Measurements from ENCODE around the gene ALK. TPM values are rescaled to one million over a fixed set of nuclear protein-coding genes. Genes with fewer than 3 reads are reported as not detected.
A peak's percentile ranks its signal among the peaks of the same experiment; 100 is the strongest.
"Not testable (repeated sequence)": the region's sequence is repeated elsewhere in the genome, so short reads cannot be mapped to it uniquely, and the experiment has no call there.

ALK gene
- total RNA-seq, 1 experiment from 2014 or later, result 0.26 TPM

DNA sequence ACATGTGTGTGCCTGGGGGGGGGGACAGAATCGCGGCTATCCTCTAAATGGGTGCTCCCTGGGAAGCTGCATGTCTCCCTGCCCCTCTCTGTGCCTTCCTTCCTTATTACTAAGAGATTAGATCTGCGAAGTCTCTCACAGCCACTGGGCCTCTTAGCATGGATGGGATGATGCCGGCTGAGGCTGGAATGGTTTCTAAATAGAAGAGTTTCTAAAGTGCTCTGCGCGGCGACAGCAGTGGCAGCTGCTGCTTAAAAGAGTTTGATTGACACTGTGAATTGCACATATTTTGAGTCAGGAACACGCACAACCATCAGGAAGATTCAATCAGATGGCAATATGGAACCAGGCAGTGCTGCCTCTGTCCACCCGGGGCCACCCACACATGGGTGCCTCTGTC lies 642.4 kb downstream of the ALK start:
- DNase-seq (ENCODE audit: low spot score), result no peak

DNA sequence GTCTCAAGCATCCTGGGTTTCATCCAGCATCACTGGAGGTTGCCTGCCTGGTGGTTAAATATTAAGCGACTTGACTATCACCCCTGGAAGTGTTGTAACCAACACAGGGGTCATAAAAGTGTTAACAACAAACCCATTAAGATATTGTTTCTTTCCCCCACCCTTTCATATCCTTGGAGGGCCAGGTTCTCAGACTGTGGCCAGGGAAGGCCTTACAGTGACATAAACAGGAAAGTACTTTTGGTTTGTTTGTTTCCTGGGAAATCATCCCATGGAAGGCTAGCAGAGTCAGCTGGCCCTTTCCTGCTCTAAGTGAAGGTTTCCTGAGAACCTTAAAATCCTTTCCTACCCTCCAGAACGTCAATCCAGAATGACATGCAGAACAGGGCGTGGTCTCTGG lies 645.2 kb downstream of the ALK start:
- no peak for DNase-seq (ENCODE audit: low spot score)

DNA sequence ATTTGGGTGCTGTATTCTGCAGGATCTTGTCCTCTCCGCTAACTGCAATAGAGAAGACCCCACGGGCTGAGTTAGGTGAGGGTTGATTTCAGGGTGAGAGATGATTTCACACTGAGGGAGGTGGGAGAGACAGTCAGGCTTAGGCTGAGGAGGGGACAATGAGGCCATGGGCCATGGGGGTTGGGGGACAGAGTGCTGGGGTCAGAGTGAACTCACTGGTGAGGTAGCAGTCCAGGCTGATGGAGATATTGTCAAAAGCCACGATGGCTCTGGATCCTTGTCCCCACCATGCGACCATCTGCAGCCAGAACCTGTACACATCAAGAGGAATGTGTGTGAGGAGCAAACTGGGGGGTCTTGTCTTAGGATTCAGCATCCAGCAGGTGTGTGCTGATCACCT lies 646.2 kb downstream of the ALK start:
- DNase-seq (ENCODE audit: low spot score), result no peak

DNA sequence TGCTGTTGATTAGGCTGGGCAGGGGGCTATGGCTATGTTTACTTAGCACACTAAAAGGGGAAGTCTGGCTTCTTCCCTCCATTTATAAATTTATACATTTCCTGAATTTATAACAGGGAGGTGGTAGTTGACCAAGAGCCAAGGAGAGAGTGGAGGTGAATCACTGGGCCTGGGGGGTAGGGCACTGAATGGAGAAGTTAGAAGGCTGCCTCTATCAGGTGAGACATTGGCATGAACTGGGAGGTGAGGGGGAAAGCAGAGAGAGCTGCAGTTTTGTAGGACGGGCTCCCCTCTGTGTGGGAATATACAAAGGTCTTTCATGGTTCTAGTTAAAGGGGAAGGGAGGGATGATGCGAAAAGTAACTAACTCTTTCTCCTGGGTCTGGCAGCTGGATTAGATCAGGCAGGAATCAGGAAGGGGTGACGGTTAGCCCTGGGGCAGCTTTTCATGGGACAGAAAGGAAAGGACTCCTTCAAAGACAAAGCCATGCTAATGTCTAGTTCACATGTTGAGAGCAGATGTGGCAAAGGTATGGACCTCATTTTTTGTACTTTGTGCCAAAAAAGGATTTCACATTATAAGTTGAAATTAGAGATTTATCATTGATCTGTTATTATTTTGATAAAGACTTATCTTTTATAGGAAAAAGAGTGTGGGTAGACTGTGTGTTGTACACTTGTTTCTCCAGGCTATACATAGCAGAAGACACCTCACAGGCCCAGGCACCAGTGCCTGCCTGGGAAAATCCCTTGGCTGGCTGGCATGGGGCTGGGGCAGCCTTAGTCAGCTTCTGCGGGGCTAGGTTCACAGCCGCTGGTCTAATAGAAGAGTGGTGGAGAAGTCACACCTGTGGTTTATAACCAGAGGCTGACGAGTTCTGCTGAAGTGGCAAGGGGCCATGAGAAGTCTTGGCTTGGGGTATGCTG lies 647.4 kb downstream of the ALK start:
- DNase-seq (ENCODE audit: low spot score), result no peak

DNA sequence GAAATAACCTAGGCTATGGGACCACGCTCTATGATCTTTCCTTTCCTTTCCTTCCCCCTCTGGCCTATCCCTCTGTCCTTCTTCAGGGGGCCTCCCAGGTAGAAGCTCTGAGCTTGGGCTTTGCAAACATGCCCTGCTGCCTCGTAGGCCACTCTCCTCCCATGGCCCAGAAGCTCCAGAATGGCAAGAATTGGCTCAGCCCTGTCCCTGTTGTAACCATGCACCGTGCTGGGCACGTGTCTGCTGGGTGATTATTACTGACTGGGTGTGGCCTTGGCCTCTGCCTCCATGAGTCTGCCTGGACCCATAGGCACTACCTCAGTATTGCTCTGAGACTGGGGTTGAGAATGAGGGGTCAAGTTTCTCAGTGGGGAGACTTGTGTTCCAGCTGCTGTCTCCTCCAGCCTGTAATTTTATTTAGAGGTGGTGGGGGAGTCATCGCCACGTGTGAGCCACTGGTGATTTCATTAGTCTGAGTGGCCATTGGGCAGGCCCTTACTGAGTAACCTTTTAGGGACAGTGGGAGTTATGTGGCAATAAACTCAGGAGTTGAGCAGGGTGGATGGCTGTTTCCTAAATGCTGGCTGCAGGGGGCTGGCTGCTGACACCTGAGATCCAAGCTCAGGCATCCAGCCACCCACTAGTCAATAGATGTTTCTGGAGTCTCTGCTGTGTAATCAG lies 648.2 kb downstream of the ALK start:
- no peak for DNase-seq (ENCODE audit: low spot score)

DNA sequence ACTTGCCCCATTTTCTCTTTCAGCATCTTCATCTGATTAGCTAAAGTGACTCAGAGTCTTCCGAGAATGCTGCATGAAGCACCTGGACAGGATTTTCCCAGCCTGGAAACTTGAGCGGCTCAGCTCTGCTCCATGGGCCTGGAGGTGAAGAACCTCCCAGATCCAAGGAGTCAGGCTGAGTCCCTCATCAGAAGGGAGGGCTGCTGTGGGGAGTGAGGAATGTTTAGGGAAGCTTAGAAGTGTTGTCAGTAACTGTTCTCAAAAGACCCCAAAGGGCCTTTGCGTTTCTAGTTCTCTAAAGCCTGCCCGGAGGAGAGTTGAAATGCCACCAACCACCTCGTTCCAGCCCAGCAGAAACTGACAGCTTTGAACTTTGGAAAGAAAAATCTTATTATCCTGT lies 649.1 kb downstream of the ALK start:
- no peak for DNase-seq (ENCODE audit: low spot score)

DNA sequence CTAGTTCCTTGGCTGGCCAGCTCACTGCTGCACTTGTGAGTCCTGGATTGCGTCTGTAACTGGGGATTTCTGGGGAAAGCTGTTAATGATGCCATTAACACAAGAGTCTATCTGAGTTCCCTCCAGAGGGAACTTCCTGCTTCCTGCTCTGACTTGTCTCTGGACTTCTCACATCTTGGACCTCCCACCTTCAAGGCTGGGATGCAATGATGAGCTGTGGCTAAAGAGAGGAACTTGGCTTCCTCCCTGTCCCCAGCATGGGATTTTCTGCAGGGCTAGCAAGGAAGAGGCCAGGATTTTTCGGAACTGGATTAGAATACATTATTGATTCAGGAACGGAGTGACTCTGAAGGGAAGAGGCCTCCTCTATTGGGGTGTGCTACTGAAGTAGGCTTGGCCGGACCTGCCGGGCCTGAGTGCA lies 650.7 kb downstream of the ALK start:
- no peak for DNase-seq (ENCODE audit: low spot score)

DNA sequence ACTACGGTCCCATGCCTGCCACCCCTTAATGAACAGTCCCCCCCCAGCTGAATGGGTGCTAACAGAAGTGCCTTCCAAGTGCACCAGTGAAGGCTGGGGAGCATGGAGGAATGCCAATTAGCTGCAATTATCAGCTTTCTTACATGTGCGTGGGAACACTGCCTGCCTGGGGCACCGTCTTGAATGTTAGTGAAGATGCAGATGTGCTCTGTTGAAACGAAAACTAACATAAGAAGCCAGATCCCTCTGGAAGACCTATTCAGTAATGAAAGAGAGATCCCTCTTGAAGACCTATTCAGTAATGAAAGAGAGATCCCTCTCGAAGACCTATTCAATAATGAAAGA lies 651.6 kb downstream of the ALK start:
- DNase-seq (ENCODE audit: low spot score), result no peak

DNA sequence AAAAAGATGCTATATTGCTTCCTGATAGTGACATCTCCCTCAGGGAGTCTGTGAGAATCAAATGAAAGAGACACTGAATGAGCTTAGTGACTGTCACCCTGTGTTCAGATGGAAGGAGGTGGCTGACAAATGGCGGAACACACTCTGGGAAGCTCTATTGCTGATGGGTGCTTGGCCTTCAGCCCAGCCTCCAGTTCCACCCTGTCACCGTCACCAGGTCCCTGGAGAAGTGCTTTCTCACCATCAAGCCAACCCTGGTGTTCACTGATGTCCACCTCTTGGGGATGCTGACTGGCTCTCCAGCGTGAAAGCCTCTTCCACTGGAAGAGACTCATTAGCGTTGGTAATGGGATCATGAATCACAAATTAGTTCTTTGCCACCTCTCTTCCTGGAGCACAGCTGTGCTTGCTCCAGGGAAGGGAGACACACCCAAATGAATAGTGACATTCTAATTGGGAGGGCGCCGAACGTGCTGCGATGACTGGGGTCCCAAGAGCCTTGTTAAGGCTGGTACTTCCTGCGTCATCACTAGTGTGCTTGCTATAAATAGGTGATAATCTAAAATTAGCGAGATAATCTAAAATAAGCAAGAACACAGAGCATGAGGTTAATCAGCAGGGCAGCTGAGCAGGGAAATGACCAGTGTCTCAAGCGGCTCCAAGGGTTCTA lies 652.2 kb downstream of the ALK start:
- no peak for DNase-seq (ENCODE audit: low spot score)

DNA sequence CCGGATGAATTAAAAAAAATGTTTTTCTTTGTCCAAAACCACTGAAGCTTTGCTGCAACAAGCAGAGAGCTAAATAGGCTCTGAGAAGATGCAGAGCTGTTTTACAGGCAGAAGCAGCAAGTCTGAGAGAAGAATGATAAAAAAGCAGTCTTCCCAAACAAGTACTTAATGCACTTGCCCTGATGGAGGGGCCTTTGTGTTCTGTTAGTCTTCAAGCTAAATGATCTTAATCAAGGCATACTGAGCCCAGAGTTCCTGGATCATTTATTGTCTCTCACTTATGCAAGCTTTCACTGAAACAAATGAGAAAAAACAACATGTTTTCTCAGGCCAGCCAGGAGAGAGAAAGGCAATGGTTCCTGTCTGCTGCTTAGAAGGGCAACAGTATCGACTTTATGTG lies 653.7 kb downstream of the ALK start:
- DNase-seq (ENCODE audit: low spot score), result no peak

DNA sequence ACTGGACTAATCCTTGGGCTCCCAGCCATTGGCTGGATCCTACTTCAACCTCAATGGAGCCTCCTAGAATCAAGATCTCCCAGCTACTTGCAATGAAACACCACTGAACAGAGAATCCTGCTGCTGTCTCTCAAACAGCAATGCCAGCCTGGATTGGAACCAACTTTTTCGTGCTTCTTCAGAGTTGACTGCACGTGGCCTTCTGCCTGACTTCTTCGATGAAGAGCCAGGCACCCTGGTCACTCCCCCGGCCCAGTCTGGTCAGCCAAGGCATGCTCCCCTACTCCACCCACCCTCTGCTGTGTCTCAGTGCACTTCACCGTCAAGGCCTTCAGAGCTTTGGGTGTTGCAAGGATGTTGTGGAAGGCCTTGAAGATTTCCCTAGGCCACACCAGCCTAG lies 657.5 kb downstream of the ALK start:
- DNase-seq (ENCODE audit: low spot score), result no peak

DNA sequence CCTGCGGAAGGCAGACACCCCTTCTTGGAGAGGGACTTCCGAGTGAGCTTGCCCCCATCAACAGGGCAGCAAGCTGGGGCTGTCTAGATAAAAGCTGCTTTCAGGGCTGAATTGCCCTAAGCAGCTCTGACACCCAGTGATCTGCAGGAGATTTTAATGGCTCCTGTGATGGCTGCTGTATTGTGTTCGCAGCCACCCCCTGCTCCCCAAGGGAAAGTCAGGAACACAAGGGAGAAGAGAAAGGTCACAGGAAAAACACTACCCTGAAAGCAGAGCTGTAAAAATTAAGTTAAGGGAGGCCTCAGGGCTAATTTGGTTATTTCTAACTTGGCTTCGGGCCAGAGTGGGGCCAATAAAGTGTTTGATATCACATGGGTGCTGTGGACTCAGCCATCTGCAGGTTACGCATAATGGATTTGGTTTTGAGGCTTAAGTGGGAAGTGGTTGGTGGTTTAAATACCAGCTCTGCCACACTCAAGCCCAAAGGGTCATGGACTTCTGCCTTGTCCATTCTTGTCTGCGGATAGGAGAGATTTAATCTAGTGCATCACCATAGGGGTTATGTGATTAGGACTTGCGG lies 658.6 kb downstream of the ALK start:
- DNase-seq (ENCODE audit: low spot score), result no peak

DNA sequence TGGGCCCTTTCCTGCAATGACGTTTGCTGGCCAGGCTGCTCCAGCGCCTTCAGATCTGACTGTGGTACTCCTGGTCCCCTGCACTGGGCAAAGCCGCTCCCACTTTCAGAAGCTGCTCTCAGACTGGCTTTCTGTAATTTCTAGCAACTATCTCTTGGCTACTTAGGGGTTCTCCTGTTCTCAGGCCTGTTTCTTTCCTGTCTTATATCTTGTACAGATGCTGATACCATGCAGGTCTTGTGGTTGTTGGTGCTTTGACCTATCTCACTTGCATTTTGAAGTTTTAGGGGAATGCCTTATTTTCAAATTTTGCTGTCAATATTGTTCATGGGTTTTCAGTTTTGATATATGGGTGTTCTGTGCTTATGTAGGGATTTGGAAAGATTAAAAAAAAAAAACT lies 660.4 kb downstream of the ALK start:
- no peak for DNase-seq (ENCODE audit: low spot score)

DNA sequence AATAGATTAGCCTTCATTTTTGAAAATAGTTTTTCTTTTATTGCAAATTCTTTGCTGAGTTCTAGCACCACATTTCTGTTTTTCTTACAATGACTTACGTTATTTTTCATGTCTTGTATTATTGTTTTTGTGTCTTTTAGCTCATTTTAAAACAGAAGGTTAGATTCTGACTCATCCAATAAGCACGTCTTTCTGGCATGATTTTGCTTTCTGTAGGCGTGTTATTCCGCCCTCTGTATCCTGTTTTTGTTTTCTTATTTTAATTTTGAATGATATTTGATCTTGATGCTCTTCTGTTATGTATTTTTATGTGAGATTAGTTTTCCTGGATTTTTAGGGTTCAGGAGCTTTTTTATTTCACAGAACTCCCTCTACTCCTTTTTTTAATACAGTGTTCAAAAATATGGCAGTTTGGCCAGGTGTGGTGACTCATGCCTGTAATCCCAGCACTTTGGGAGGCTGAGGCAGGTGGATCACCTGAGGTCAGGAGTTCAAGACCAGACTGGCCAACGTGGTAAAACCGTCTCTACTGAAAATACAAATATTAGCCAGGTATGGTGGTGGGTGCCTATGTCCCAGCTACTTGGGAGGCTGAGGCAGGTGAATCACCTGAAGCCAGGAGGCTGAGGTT lies 661.1 kb downstream of the ALK start:
- peak; percentile 64 for DNase-seq (ENCODE audit: low spot score)

DNA sequence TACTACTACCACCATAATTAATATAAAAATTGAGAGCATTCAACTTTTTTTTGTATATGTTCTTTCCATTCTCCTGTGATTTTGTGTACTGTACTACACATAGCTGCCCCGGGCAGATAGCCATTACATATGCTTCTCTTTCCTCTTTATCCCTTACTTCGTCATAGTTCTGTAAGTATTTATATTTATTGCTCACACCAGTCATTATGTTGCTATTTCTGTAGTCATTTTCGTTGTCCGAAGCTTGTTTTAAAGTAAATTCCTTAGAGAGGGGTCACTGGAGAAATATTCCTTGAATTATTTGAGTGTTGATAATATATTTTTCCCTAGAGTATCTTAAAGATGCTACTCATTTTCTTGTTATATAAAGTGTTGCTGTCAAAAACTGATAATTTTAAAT lies 662.2 kb downstream of the ALK start:
- no peak for DNase-seq (ENCODE audit: low spot score)

DNA sequence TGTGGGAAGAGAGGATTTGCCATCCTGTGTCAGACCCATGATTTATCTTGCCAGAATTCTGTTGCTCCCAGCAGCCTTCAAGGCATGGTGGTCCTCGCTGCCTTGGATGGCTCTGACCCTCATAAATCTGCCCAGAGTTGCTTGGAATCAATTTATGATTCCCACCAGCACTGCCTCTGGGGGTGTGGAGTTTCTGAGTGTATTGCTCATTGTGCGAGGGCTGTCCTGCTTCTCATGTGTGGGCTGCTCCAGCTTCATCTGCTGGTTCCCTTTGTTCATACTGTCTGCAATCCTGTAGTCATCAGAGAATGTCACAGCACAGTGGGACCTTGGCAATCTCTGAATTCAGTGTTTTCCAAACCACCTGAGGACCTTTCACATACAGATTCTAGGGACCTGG lies 666.4 kb downstream of the ALK start:
- DNase-seq (ENCODE audit: low spot score), result no peak

DNA sequence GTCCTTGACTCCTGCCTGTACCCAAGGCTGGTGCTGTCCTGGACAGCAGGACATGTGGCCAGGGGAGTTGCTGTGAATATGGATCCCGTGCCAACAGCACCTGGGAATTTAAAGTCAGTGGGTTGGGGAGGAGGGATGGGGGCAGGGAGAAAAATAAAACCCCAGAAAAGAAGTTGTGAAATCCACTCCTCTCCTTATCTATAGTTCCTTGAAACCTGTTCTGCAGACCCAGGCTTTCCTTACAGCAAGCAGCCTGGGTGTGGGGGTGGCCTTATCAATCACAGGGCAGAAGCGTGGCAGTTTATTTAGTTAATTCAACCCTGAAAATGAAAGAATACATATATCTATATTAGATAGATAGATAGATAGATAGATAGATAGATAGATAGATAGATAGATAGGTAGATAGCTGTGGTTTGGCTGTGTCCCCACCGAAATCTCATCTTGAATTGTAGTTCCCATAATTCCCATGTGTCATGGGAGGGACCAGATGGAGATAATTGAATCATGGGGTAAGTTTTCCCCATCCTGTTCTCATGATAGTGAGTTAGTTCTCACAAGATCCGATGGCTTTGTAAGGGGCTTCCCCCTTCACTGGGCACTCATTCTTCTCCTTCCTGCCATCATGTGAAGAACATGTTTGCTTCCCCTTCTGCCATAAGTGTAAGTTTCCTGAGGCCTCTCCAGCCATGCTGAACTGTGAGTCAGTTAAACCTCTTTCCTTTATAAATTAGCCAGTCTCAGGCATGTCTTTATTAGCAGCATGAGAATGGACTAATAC lies 667.7 kb downstream of the ALK start:
- not testable (repeated sequence) for DNase-seq (ENCODE audit: low spot score)

DNA sequence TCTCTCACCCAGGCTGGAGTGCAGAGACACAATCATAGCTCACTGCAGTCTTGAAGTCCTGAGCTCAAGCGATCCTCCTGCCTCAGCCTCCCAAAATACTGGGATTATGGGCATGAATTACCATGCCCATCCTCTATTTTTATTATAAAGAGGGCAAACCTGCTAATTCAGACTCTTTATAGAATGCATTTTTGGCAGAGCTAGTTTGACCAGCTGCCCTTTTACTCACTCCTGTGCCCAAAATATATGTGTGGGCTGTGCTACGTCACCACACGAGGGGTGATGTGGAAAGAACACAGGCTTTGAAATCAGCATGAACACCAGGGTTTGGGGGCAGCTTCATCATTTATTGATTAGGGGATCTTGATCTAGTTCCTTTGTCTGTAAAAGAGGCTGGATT lies 668.4 kb downstream of the ALK start:
- no peak for DNase-seq (ENCODE audit: low spot score)

DNA sequence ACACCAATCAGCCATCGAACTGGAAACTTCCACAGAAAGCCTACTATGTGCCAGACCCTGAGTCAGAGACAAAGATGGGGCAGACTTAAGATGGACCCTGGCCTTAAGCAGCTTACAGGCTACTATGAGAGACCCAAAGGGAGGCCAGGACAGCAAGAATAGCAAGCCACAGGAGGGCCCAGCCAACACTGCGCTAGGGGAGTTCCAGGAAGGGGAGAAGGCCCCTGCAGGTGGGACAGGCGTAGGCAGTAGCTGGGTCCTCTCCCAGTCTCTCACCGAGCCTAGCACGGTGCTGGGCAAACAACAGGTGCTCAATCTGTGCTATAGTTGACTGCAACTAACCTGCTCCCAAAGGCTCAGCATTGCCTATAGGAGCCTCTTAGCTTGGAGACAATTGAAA lies 670.0 kb downstream of the ALK start:
- no peak for DNase-seq (ENCODE audit: low spot score)

DNA sequence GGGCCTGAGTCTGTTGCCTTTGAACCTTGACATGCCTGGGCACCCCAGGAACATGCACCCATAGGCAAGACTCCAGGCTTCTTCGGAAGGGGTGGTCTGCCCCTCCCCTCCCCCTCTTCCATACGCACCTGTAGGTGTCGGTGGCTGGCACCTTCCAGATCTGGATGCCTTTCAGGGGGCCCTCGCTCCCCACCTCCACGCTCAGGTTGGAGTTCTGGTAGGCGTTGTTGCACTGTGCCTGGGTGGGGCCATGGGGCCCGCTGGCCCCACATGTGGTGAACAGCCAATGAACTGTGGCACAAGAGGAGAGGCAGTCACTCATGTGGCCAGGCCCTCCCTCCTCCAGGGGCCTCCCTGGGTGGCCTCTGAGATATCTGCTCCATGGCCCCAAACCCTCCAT lies 670.4 kb downstream of the ALK start:
- no peak for DNase-seq (ENCODE audit: low spot score)

DNA sequence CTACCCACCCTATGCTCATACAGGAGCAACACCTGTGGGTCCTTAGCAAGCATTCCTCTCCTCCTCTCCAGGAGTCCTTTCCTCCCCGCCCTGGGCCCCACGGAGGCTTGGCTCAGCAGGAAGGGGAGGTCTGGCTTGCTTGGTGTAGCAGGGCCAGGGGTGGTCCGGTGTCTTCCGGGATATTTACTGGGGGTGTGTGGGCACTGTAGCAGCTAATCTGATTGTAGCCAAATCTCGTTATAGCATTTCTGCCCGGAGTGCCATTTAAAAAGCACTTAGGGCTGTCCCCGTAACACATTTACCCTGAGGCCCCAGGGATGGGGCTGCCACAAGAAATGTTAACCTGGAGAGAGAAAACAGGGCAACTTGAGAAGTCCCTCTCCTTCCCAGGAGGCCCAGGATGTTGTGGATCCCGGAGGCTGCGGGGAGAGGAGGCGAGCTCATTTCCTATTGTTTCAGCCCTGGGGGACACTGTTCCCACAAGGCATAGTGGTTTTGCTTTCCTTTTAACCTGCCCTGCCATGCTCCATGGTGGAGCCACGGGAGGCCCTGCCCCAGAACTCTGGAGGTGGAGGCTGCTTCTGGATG lies 671.6 kb downstream of the ALK start:
- DNase-seq (ENCODE audit: low spot score), result no peak

Measured in A172 (cell line).